OCI-LY7 (cell line): Measurements from ENCODE around the gene MAP7D2.

Experiments used
- CTCF ChIP-seq: fragments of 200-600 bp; sonication (generic); conservative IDR thresholded peaks from 2 replicates; pipeline ENCODE4 v1.5.1; 2014; ENCODE audit warnings: mild to moderate bottlenecking, antibody characterized with exemption, low read length, moderate library complexity, mixed read lengths
- EZH2phosphoT487 ChIP-seq: fragments of 200-600 bp; sonication (generic); IDR thresholded peaks from 2 replicates; pipeline ENCODE4 v1.6.1; 2018; ENCODE audit warnings: low read depth, borderline replicate concordance, mild to moderate bottlenecking, mixed run types, antibody characterized with exemption, low read length, moderate library complexity, mixed read lengths

- TF ChIP-seq CTCF, result no peak
- TF ChIP-seq EZH2phosphoT487, result no peak
These were observed 90.4 kb downstream of the MAP7D2 start for GRCh38 chrX:20026278-20026677.
